Esophagus muscularis mucosa (tissue), 3 donors: ENCODE measurements around the gene NOMO2.
"Not testable (repeated sequence)": the region's sequence is repeated elsewhere in the genome, so short reads cannot be mapped to it uniquely, and the experiment has no call there.

Experiments used
- POLR2A ChIP-seq: fragments of 450-650 bp; IDR thresholded peaks from one replicate; pipeline ENCODE4 v1.6.1; 2017; ENCODE audit warnings: antibody characterized with exemption, moderate library complexity, mild to moderate bottlenecking, low read depth
- POLR2AphosphoS5 ChIP-seq, 2 donors: sonication (generic); formaldehyde crosslinking; IDR thresholded peaks; one replicate each; pipeline ENCODE4 v1.6.1; 2017; ENCODE audit warnings: antibody characterized with exemption in 2 of 2
- TF ChIP-seq, protein P1 (sequence below), 3 experiments: fragments of 200-600 bp in 2 of 3; fragments of 450-650 bp in 1 of 3; sonication (generic) in 2 of 3; IDR thresholded peaks; one replicate each; pipeline ENCODE4 v1.5.1; 2017 to 2019; ENCODE audit warnings: antibody characterized with exemption in 3 of 3, mild to moderate bottlenecking in 2 of 3, moderate library complexity in 1 of 3

- TF ChIP-seq, protein P1, sequence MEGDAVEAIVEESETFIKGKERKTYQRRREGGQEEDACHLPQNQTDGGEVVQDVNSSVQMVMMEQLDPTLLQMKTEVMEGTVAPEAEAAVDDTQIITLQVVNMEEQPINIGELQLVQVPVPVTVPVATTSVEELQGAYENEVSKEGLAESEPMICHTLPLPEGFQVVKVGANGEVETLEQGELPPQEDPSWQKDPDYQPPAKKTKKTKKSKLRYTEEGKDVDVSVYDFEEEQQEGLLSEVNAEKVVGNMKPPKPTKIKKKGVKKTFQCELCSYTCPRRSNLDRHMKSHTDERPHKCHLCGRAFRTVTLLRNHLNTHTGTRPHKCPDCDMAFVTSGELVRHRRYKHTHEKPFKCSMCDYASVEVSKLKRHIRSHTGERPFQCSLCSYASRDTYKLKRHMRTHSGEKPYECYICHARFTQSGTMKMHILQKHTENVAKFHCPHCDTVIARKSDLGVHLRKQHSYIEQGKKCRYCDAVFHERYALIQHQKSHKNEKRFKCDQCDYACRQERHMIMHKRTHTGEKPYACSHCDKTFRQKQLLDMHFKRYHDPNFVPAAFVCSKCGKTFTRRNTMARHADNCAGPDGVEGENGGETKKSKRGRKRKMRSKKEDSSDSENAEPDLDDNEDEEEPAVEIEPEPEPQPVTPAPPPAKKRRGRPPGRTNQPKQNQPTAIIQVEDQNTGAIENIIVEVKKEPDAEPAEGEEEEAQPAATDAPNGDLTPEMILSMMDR (IDR thresholded peaks at IDR 0.05) = not testable (repeated sequence)
- not testable (repeated sequence) for TF ChIP-seq POLR2A; POLR2AphosphoS5 (IDR thresholded peaks at IDR 0.05)
Observed at GRCh38 chr16:18401159-18401558, 160.7 kb downstream of the NOMO2 start.
